ENCODE data around the gene MYMK.

DNA sequence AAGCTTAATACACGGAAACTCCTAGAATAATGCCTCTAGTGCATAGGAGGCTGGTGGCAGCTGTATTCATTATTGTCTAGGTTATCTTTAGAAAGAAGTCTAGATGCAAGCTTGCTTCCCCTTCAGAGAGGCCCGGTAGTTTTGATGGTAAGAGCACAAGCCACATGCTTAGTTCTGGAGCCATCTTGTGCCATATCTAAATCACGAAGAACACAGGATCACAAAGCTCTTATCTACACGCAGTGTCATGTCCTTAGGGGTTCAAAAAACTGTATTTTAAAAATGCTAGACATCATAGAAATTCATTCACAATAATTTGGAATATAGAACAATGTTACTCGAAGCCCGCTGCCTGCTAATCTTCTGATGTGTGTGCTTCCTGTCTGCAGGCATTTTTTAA lies 58.8 kb downstream of the MYMK start:
- TF ChIP-seq POLR2A (IDR thresholded peaks at IDR 0.05) (no peak), CTCF (IDR thresholded peaks at IDR 0.05) (no peak)

All from uterus (tissue), 2 donors.